Smooth muscle cell (in vitro differentiated cells): ENCODE results near the gene ASMT. TPM values are rescaled to one million over a fixed set of nuclear protein-coding genes. Genes with fewer than 3 reads are reported as not detected.
"Not testable (repeated sequence)": the region's sequence is repeated elsewhere in the genome, so short reads cannot be mapped to it uniquely, and the experiment has no call there.

Source experiments
- DNase-seq: peaks from one replicate; lab custom pipeline; 2025; ENCODE audit not compliant: unreplicated experiment; lab: John Stamatoyannopoulos, UW
- H2AFZ ChIP-seq: fragments of 200-600 bp; sonication (generic); 2 replicates; pipeline ENCODE4 v1.6.0; 2016; ENCODE audit warnings: antibody characterized with exemption, low read depth, mild to moderate bottlenecking
- H3F3A ChIP-seq: fragments of 200-600 bp; sonication (generic); 2 replicates; pipeline ENCODE4 v1.6.0; 2017; ENCODE audit warnings: antibody characterized with exemption, low read depth
- H3K27ac ChIP-seq: fragments of 200-600 bp; sonication (generic); 2 replicates; pipeline ENCODE4 v1.5.1; 2016; ENCODE audit warnings: low read depth, mild to moderate bottlenecking
- H3K27me3 ChIP-seq: fragments of 200-600 bp; sonication (generic); 2 replicates; pipeline ENCODE4 v1.6.1; 2016; ENCODE audit warnings: low read depth, mild to moderate bottlenecking
- H3K36me3 ChIP-seq: fragments of 200-600 bp; sonication (generic); 2 replicates; pipeline ENCODE4 v1.5.1; 2016; ENCODE audit warnings: low read depth
- H3K4me1 ChIP-seq: fragments of 200-600 bp; sonication (generic); 2 replicates; pipeline ENCODE4 v1.5.1; 2016; ENCODE audit warnings: low read depth
- H3K4me2 ChIP-seq: fragments of 200-600 bp; sonication (generic); 2 replicates; pipeline ENCODE4 v1.6.0; 2016; ENCODE audit warnings: mild to moderate bottlenecking
- H3K4me3 ChIP-seq: fragments of 200-600 bp; sonication (generic); 2 replicates; pipeline ENCODE4 v1.5.1; 2016; ENCODE audit warnings: mild to moderate bottlenecking
- H3K79me2 ChIP-seq: fragments of 200-600 bp; sonication (generic); 2 replicates; pipeline ENCODE4 v1.6.0; 2016; ENCODE audit warnings: low read depth, mild to moderate bottlenecking
- H3K9ac ChIP-seq: fragments of 200-600 bp; sonication (generic); 2 replicates; pipeline ENCODE4 v1.6.0; 2016; ENCODE audit warnings: low read depth
- H3K9me3 ChIP-seq: fragments of 200-600 bp; sonication (generic); replicated peaks from 2 replicates; pipeline ENCODE4 v1.5.1; 2016; ENCODE audit warnings: low read depth
- H4K20me1 ChIP-seq: fragments of 200-600 bp; sonication (generic); 2 replicates; pipeline ENCODE4 v1.6.0; 2016; ENCODE audit warnings: low read depth
- CTCF ChIP-seq: fragments of 200-600 bp; sonication (generic); IDR thresholded peaks from 2 replicates; pipeline ENCODE4 v1.5.1; 2017; ENCODE audit warnings: borderline replicate concordance, mild to moderate bottlenecking, antibody characterized with exemption; ENCODE audit not compliant: insufficient read depth, poor library complexity, severe bottlenecking
- WGBS: methylation state at CpG from one replicate; pipeline ENCODE4 v1.1.7; 2016; ENCODE audit warnings: low lambda C conversion rate; 5-methylcytosine and 5-hydroxymethylcytosine counted together
- polyA plus RNA-seq: library from polyadenylated mRNA; unstranded; fragments of >200 nt; fragmentation: Nextera tagmentation; extraction: Ambion mirVana; gene quantifications from 2 replicates; pipeline ENCODE4 v1.2.1, GENCODE V29; 2016
- total RNA-seq: library from RNA; depleted of rRNA; stranded (reverse); fragments of >200 nt; gene quantifications from 2 replicates; pipeline ENCODE4 v1.2.3, GENCODE V29; 2014

The ASMT gene
- total RNA-seq: not detected in 2 replicates
- polyA plus RNA-seq: 0.41 and 0.71 TPM in 2 replicates

- Histone ChIP-seq H3K36me3 (no peaks in the 10 kb centered on the region), H3K27ac (no peak within 1 kb of the TSS), H3K4me2 (no peak within 1 kb of the TSS), H3K9me3 (no peaks in the 10 kb centered on the region), H4K20me1 (no peaks in the 10 kb centered on the region), H3K4me1 (no peaks in the 10 kb centered on the region), H3K9ac (no peak within 1 kb of the TSS), H3K79me2 (no peaks in the 10 kb centered on the region), H3F3A (no peaks in the 10 kb centered on the region), H3K4me3 (no peak within 1 kb of the TSS), H3K27me3 (no peaks in the 10 kb centered on the region), H2AFZ (no peak within 1 kb of the TSS)
- no peak for TF ChIP-seq CTCF
- DNase-seq: no peak
- WGBS: 87% methylated on average over 17 of the region's 17 CpGs
Measured at GRCh38 chrX:1614927-1615326, at the start of gene ASMT. Gene ASMT, plus strand, starts transcription at chrX:1615059. Its CDS starts 141 bp downstream, at chrX:1615200.

GRCh38 chrX:1574181-1574580, 40.7 kb upstream of the ASMT start:
- H3K36me3 ChIP-seq, H3K9me3 ChIP-seq, H4K20me1 ChIP-seq, H3K9ac ChIP-seq, H2AFZ ChIP-seq, DNase-seq, H3K4me3 ChIP-seq, H3F3A ChIP-seq, H3K4me1 ChIP-seq, H3K27me3 ChIP-seq, H3K79me2 ChIP-seq, H3K27ac ChIP-seq, H3K4me2 ChIP-seq: not testable (repeated sequence)
- 92% methylated on average over 19 of the region's 19 CpGs for WGBS

GRCh38 chrX:1576201-1576992, 38.5 kb upstream of the ASMT start:
- no peak for TF ChIP-seq CTCF
- H3K4me3 ChIP-seq: no peak overlapping the region
- H4K20me1 ChIP-seq: no peaks in the 10 kb centered on the region
- H3K27ac ChIP-seq: no peak overlapping the region
- H2AFZ ChIP-seq: no peak overlapping the region
- no peak for DNase-seq
- H3F3A ChIP-seq: no peaks in the 10 kb centered on the region
- H3K27me3 ChIP-seq: no peaks in the 10 kb centered on the region
- no peak overlapping the region for H3K9ac ChIP-seq
- H3K4me2 ChIP-seq: no peak overlapping the region
- H3K79me2 ChIP-seq: no peaks in the 10 kb centered on the region
- H3K9me3 ChIP-seq: no peaks in the 10 kb centered on the region
- no peaks in the 10 kb centered on the region for H3K4me1 ChIP-seq
- no peaks in the 10 kb centered on the region for H3K36me3 ChIP-seq
- 75% methylated on average over 6 of the region's 6 CpGs for WGBS

- Histone ChIP-seq H3K9ac (no peak overlapping the region), H3K4me2 (no peak overlapping the region), H3K9me3 (no peaks in the 10 kb centered on the region), H4K20me1 (no peaks in the 10 kb centered on the region), H2AFZ (no peak overlapping the region), H3K4me1 (no peaks in the 10 kb centered on the region), H3K36me3 (no peaks in the 10 kb centered on the region), H3K79me2 (no peaks in the 10 kb centered on the region), H3K27ac (no peak overlapping the region), H3K27me3 (no peaks in the 10 kb centered on the region), H3K4me3 (no peak overlapping the region), H3F3A (no peaks in the 10 kb centered on the region)
- no peak for TF ChIP-seq CTCF
- 86% methylated on average over 2 of the region's 2 CpGs for WGBS
- DNase-seq: no peak
Measured at GRCh38 chrX:1577845-1578244, 37.0 kb upstream of the ASMT start.
